GM18505 (cell line): ENCODE results near the gene HS3ST5.
"Not testable (repeated sequence)": the region's sequence is repeated elsewhere in the genome, so short reads cannot be mapped to it uniquely, and the experiment has no call there.

ENCODE experiments used
- ATAC-seq: cut with Tn5 transposase; IDR thresholded peaks from one replicate; pipeline ENCODE4 v1.9.1; 2021; ENCODE audit not compliant: unreplicated experiment
- POLR2A ChIP-seq: IDR thresholded peaks from 4 replicates; pipeline ENCODE4 v1.6.1; 2011; ENCODE audit warnings: borderline replicate concordance; ENCODE audit not compliant: insufficient read depth, insufficient read length; ENCODE audit errors: extremely low read depth

HS3ST5 gene

GRCh38 chr6:114033606-114034005 is 309.2 kb downstream of the HS3ST5 start:
- TF ChIP-seq POLR2A, result no peak
- ATAC-seq, result no peak

- no peak for TF ChIP-seq POLR2A
- ATAC-seq, result no peak
Measured at GRCh38 chr6:114032721-114033120, 310.1 kb downstream of the HS3ST5 start.

- no peak for ATAC-seq
- TF ChIP-seq POLR2A, result no peak
Measured at GRCh38 chr6:114030767-114031166, 312.1 kb downstream of the HS3ST5 start.

GRCh38 chr6:114024746-114025145 is 318.1 kb downstream of the HS3ST5 start:
- TF ChIP-seq POLR2A, result no peak
- ATAC-seq, result no peak

- no peak for TF ChIP-seq POLR2A
- no peak for ATAC-seq
Measured at GRCh38 chr6:114020196-114020595, 322.6 kb downstream of the HS3ST5 start.

- ATAC-seq, result not testable (repeated sequence)
Measured at GRCh38 chr6:114017146-114017545, 325.7 kb downstream of the HS3ST5 start.

GRCh38 chr6:114014106-114014505 is 328.7 kb downstream of the HS3ST5 start:
- ATAC-seq, result not testable (repeated sequence)

GRCh38 chr6:114011486-114011885 is 331.3 kb downstream of the HS3ST5 start:
- not testable (repeated sequence) for ATAC-seq

GRCh38 chr6:114010540-114010939 is 332.3 kb downstream of the HS3ST5 start:
- no peak for ATAC-seq
- no peak for TF ChIP-seq POLR2A

GRCh38 chr6:114009192-114009591 is 333.6 kb downstream of the HS3ST5 start:
- TF ChIP-seq POLR2A, result no peak
- ATAC-seq, result no peak

GRCh38 chr6:114008331-114008730 is 334.5 kb downstream of the HS3ST5 start:
- no peak for TF ChIP-seq POLR2A
- no peak for ATAC-seq

GRCh38 chr6:114007516-114007915 is 335.3 kb downstream of the HS3ST5 start:
- no peak for TF ChIP-seq POLR2A
- ATAC-seq, result no peak
